Cerebellar nuclear complex (tissue), 1 donor: Measurements from ENCODE around the gene RNF182.
"Not testable (repeated sequence)": the region's sequence is repeated elsewhere in the genome, so short reads cannot be mapped to it uniquely, and the experiment has no call there.

Experiments
- DNase-seq, 2 experiments: peaks; one replicate each; lab custom pipeline; 2025; lab: John Stamatoyannopoulos, UW

RNF182 gene, protein sequence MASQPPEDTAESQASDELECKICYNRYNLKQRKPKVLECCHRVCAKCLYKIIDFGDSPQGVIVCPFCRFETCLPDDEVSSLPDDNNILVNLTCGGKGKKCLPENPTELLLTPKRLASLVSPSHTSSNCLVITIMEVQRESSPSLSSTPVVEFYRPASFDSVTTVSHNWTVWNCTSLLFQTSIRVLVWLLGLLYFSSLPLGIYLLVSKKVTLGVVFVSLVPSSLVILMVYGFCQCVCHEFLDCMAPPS

DNA sequence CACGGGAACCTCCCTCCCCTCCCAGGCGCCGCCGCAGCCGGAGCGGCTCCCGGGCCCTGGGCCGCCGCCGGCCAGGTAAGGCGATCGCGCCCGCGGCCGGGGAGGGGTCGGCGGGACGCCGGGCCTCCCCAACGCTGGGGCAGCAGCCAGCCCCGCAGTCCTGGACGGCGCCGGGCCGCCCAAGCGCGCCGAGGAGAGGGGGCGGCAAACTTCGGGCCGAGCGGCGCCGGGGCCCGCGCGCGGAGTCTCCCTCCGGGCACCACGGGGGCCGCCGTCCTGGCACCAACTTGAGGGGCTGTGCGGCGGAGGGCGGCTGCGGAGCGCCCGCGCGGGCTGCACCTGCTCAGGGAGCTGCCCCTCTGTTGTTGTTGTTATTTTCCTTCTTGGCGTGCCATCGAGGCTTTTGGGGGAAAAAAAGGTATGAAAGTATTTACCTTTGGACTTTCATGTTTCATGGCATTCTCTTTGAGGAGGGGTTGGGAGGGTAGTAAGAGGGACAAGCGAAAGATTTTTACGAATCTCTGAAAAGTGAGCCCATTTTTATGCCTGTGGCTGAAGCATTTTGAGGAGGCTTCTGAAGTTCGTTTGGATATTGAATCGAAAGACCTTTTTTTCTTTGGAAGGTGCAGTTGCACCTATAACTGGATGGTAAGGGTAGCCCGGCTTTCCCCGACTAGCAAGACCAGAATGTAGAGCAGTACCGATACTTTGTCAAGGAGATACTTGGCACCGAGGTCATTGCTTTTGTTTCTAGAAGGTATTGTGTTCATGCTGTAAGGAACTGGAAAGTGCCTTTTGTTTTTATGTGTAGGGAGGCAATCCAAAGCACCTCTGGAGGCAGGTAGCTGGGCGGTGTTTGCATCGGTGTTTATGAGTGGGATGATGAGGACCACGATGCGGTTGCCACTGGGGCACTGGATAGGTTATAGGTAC, at the start of gene RNF182:
RNF182 (plus strand) TSS at position 4 of the 933 bp plus-strand sequence. CDS start 52,168 bp downstream, outside the sequence.
- peak in 1 of 2 experiments; percentile 18 for DNase-seq

DNA sequence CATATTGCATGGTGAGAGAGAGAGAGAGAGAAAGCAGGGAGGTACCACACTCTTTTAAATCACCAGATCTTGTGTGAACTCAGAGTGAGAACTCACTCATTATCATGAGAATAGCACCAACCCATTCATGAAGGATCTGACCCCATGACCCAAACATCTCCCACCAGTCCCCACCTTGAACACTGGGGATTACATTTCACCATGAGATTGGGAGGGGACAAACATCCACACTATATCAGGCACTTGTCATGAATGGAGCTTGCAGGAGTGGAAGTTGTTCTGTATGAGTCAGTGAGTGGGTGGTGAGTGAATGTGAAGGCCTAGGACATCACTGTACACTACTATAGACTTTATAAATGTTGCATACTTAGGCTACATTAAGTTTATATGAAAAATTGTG, 47.7 kb upstream of the RNF182 start:
- no peak for DNase-seq

DNA sequence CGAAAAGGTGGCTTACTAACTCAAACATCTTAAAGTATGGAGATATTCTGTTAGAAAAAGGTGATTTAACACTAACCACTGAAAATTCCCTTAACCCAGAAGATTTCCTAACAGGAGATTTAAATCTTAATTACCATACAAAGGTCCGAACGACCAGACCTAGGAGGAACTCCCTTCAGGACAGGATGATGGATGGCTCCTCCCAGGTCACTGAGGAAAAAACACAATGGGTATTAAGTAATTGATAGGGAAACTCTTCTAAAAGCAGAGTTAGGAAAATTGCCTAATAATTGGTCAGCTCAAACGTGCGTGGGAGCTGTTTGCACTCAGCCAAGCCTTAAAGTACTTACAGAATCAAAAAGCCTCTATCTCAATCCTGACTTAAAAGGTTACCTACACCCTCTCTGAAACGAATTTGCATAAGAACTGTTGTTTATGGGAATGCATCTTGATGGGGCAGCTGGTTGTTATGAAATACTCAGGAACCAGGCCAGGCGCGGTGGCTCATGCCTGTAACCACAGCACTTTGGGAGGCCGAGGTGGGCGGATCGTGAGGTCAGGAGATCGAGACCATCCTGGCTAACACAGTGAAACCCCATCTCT, 44.6 kb upstream of the RNF182 start:
- DNase-seq, result not testable (repeated sequence)

DNA sequence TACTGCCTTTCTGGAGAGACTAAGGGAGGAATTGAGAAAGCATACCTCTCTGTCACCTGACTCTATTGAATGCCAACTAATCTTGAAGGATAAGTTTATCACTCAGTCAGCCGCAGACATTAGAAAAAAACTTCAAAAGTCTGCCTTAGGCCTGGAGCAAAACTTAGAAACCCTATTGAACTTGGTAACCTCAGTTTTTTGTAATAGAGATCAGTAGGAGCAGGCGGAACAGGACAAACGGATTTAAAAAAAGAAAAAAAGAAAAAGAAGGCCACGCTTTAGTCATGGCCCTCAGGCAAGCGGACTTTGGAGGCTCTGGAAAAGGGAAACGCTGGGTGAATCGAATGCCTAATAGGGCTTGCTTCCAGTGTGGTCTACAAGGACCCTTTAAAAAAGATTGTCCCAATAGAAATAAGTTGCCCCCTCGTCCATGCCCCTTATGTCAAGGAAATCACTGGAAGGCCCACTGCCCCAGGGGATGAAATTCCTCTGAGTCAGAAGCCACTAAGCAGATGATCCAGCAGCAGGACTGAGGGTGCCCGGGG, 43.1 kb upstream of the RNF182 start:
- no peak for DNase-seq

DNA sequence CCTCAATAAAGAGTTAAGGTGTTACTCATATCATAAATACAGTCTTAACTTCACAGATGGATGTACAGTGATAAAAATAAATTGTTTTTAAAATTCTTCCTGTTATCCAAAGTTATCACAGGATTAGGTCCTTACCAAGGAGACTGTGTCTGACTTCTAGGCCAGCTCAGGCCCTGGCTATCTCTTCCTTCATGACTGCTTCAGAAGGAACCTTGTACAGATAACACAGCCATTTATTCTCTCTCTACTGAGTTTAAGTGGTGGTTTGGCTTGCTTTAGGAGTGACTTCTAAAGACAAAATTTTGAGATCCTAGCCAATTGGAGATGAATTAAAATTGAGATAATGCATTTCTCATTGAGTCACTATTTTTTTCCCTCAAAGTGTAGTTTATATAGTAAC, 40.8 kb upstream of the RNF182 start:
- DNase-seq, result no peak

DNA sequence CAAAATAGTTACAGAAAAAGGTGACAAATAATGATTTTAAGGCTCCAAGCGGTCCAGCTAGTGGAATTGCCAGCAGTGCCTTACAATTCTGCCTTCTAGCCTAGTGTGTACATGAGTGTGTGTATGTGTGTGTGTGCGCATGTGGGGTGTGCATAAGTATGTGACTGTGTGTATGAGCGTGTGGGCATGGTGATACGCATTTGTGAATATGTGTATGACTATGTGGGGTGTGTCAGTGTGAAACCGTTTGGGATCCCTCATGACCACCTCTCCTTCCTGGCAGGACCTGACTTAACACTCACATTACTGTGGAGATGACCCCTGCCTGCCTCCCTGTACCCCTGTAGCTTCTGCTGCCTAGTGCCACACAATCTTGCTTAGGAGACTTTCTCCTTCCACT, 40.4 kb upstream of the RNF182 start:
- no peak for DNase-seq

DNA sequence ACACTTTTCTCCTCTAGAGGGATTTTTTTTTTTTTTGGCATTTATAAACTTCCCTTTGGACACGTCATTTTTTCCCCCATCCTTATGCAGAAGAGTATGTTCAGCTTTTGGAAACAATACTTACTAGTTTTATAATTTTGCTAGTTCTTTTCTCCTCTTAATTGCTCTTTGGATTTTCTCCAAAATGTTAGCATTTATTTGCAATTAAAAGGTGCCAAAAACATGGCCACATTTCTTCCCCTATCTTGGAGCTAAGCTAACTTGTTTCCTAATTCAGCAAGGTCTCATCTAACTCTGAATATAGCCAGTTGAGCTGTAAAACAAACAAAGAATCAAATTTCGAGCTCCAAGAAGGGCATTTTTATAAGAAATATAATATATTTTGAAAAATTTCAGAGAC, 39.2 kb upstream of the RNF182 start:
- DNase-seq, result no peak

DNA sequence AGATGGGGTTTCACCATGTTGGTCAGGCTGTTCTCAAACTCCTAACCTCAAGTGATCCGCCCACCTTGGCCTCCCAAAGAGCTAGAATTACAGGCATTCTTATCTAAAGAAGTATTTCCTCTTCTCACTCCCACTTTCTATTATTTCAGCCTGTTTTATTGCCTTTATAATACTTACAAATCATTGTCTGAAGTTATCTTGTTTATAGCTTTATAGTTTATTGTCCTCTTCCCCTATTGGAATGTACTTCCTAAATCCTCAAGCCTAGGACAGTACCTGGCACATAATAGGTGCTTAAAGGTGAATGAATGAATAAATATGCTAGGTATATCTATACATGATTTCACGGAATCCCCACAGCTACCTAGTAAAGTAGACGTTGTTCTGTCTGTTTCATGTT, 37.8 kb upstream of the RNF182 start:
- DNase-seq, result no peak

DNA sequence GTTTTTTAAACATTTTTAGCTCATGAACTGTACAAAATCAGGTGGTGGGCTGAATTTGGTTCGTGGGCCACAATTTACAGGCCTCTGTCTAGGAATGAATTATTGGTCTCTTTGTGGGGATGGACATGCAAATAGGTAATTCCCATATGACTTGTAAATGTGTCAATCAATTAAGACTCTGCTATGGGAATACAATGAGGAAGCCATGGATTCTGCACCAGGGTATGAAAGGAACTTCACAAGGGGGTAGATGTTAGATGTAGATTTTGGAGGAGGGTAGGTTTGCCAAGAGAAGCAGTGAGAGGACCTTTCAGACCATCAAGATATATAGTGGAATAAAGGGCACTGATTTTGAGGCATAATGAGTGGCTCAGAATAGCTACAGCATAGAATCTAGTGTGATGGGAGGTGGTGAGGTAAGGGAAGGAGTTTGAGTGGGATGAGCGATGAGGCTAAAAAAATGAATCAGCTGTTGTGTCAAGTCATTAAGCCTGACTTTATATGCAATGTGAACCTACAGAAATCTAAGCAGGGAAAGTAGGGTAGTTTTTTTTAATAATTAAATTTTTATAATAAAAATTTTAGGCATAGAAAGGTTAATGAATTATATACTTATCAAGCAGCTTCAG, 32.6 kb upstream of the RNF182 start:
- no peak for DNase-seq

DNA sequence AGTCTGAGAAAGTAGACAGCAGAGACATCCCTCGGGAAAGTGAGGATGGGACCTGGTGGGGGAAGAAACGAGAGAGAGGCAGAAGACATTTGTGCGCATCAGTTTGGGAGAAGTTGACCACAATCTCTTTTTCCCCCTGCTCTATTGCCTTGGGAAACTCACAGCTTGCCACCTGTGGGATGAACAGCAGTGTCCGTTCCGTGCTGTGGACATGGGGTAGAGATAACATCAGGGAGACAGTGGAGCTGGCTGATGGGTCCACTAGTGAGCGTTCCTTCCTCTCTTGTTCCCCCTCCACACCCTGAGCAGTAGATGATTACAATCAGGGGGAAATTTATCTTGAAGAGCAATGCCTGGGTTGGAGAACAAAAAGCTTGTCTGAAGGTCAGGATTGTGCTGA, 21.8 kb upstream of the RNF182 start:
- no peak for DNase-seq

DNA sequence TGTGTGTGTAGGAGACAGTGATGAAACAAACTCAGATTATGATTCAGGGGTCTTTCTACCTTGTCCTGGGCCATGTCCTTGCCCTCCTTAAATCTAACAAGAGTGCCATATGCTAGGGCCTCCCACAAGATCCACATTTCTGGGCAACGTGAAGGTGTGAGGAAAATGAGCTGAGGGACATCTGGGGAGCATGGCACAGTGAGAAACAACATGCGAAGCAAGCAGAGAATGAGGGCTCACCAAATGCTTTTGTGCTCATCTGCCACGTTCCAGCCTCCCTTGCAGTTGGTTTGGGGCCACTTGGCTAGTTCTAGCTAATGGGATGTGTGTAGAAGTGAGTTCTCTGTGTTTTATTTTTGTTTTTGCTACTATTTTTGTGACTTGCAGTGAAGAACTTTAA, 21.4 kb upstream of the RNF182 start:
- DNase-seq, result no peak

DNA sequence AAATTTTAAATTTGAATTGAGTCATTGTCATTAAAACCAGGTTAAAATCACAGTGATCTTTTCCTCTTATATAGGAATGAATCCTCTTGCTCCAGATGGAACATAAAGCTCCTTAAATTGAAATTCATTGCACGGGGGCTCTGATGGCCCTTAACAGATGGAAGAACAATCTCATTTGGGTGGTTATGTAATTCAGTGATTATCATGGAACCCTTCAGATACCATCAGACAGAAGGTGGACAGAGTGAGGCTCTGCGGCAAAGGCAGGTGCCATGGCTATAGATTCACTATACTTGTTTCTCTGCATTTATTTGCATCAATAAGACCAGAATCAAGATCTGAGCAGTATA, 17.8 kb upstream of the RNF182 start:
- DNase-seq, result no peak

DNA sequence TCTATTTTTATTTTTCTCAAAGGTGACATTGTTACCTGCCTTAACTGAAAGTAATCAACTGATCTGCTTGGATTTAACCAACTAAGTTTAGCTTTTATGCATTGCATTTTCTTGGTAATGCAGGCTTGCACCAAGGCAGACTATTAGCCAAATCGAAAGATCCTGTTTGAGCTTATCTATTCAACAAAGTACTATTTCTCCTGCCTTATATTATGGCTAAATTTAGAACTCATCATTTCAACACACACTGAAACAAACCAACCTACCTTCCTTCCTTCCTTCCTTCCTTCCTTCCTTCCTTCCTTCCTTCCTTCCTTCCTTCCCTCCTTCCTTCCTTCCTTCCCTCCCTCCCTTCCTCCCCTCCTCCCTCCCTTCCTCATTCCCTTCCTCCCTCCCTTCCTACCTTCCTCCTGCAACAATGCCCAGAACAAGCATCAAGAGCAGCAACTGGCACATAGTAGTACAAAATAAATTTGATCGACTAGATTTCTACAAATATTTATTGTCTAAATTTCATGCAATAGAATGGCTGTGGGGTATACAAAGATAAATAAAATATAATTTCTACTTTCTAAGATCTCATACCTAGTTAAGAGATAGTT, 17.0 kb upstream of the RNF182 start:
- no peak for DNase-seq

DNA sequence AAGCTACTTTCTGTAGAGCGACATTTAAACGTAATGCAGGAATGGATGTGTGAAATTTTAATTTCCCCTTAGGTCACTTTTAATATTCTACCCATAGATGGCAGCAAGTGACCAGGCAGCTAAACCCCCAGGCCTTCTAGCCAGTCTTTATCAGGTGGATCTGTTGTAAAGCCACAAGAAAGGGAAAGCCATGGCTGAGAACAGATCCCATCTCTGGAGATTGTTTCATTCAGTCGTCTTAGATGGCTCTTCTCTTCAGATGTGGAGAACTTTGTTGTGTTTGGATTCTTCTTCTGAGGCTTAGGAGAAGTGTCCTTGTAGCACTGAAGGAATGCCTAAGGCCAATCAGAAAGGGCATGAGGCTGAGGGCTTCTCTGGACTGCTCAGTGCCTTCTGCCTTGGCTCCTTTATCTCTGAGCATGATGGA, 15.8 kb upstream of the RNF182 start:
- DNase-seq, result peak in 1 of 2 experiments; percentile 49

DNA sequence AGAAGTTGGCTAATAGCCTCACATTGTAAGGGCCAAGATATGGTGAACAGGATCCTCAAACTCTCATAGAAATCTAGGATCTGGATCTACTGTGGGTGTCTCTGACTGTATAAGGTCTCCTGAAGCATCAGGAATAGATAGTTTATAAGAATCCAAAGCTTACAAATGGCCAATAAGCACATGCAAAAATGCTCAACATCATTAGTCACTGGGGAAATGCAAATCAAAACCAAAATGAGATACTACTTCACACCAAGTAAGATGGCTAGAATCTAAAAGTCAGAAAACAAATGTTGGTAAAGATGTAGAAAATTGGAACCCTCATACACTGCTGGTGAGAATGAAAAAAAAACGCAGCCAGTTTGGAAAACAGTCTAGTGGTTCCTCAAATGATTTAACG, 14.3 kb upstream of the RNF182 start:
- DNase-seq, result no peak

DNA sequence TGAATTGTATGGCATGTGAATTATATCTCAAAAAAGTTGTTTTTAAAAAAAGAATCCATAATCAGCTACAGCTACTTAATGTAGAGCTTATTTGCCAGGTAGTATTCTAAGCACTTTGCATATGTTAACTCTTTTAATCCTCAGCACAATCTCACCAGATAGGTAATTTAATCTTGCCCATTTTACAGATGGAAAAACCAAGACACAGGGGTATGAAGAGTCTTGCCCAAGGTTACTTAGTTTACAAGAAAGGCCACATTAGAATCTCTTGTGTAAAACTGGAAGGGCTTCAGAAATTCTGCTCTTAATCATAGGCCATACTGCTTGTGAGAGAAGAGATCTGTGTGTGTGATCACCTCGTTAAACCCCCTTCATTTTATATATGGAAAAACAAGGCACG, 13.4 kb upstream of the RNF182 start:
- no peak for DNase-seq

DNA sequence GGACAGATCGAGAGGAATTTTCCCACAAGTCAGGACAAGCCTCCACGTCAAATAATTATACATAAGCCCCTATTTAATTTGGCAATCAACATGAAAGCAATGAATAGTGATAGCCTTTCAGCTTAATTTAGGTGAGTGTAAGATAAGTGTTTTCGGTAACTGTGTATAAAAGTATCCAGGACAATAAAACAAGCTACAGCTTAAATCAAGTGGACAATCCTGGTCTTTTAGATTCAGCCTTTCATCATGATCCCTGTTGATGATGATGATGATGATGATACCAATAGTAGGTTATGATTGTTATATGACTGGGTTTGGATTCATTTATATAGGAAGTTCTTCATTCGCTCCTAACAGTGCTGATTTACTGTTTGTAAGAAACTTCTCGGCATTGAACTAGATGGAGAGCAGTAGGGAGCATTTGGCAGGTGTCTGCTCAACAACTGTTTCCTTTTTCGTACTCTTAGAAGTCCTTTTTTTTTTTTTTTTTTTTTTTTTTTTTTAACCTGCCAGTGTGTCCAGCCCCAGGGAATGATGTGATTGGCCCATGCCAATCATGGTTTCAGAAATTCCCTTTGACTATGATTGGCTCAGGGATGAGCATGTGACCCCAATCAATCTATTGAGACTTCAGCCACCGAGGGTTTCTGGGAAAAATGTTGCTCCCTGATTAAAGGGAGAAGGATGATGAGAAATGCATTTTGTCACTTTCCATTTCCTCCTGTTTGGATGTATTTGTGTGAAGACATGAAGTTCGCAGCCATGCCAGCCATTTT, 11.3 kb upstream of the RNF182 start:
- no peak for DNase-seq

DNA sequence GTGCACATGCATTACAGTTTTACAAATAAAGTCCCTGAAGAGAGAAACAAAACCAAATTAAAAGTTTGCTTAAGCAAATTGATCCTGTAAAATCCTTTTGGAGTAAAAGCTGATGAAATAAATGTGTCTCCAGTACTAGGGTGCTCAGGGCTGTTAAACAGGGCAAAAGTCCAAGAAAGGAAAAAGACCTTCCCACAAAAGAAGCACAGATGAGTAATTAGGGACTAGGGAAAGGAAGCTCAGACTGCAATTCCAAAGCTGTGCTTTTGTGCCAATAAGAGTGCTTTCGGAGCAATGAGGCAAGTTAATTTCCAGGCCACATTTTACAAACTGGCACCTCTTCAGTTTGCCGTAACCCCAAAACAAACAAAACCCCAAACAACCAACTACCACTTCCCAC, 10.4 kb upstream of the RNF182 start:
- DNase-seq, result no peak

DNA sequence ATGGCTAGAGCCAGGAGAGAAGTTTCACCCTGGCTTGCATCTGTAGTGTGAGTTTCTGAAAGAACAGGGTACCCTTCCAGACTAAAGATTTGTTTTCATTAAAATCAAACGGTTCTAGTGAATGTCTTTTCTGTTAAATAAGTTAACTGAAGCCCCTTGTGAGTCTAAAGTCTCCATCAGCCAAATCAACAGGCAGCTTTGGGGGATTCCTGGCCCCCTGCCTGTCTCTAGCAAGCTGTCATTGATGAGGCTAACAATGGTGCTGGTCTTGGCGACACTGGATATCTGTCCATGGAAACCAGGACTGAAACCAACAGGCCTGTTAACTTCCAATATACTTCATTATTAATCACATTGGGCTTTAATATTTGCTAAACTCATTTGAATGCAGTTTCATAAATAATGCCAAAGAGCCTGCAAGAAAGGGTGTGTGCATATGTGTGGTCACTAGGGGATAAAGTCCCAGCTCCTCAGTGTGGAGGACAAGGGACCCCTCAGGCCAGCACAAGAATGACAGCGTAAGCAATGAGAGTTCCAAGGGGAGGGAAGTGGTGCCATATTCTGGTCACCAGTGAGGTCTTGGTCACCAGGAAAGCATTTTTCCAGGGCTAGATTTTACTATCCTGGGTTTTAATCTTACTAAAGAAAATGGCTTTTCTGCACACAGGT, 9.1 kb upstream of the RNF182 start:
- no peak for DNase-seq

DNA sequence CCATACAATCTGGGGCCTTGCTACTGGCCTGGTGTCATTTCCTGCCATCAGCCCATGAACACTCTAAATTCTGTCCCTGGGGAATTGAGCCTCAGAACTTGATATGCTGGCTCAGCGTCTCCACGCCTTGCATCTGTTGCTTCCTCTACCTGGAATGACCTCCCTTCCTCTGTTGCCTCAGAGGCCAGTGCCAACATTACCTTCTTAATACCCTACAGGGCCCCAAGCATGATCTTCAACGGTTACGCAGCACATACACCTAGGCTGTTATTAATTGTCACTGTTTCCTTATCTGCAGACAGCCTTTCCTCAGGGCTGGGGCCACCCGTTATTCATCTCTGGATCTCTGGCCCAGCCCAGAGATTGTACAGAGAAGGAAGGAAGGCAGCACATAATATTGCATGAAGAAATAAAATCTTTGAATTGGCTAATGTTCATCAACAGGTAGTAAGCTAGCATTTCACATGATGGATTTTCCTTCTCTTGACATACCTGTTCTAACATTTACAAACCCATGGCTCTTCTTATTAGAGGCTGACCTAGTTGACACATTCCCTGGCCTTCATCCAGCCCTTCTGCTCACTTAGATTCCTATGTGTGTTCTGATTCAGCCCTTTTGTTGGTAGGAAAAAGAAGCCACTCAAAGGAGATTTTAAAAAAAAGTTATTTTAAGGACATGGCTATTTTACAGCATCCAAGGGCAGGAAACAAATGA, 8.4 kb upstream of the RNF182 start:
- peak in 1 of 2 experiments; percentile 65 for DNase-seq
